GM12878 (cell line): ENCODE results near the gene VCAM1. TPM values are rescaled to one million over a fixed set of nuclear protein-coding genes. Genes with fewer than 3 reads are reported as not detected.

Experiments used
- ATAC-seq: fragments of 200-7000 bp; cut with Tn5 transposase; 3 replicates; pipeline ENCODE4 v1.9.1; 2020; ENCODE audit warnings: mild to moderate bottlenecking, moderate library complexity
- BruUV-seq: library from RNA; stranded (reverse); fragments of 400-500 nt; replicated peaks from 2 replicates; lab custom pipeline; 2021; lab: Mats Ljungman, UMichigan
- CTCF ChIA-PET: fragments of 300-600 bp; sonication (Branson Sonifier 250); formaldehyde crosslinking; extraction: SDS; loops from one replicate; lab custom pipeline; 2021; ENCODE audit warnings: inconsistent platforms; lab: Yijun Ruan, JAX
- POLR2A ChIA-PET: fragments of 350-600 bp; formaldehyde crosslinking; extraction: SDS; loops from one replicate; lab custom pipeline; 2021; ENCODE audit warnings: inconsistent platforms; lab: Charles Lee
- RAD21 ChIA-PET: fragments of 300-600 bp; sonication (Branson Sonifier 250); formaldehyde crosslinking; loops from one replicate; lab custom pipeline; 2023; ENCODE audit warnings: antibody characterized with exemption; ENCODE audit not compliant: unreplicated experiment; lab: Charles Lee
- SMC1A ChIA-PET: fragments of 300-600 bp; sonication (Branson Sonifier 250); formaldehyde crosslinking; loops from one replicate; lab custom pipeline; 2023; ENCODE audit not compliant: unreplicated experiment, uncharacterized antibody; lab: Charles Lee
- DNase-seq: peaks from one replicate; pipeline ENCODE4 v3.0.0-alpha.2; 2011; ENCODE audit warnings: low read depth, low spot score
- FAIRE-seq: peaks from 3 replicates; lab custom pipeline; 2011; peaks lifted over from hg19 to GRCh38; lab: Jason Lieb, UNC
- H2AFZ ChIP-seq: 2 replicates; pipeline ENCODE4 v1.6.0; 2011; ENCODE audit warnings: low read depth, low read length, control low read depth; ENCODE audit not compliant: control insufficient read depth
- H3K27ac ChIP-seq: 2 replicates; pipeline ENCODE4 v1.5.1; 2011; ENCODE audit warnings: control low read depth; ENCODE audit not compliant: control insufficient read depth, insufficient read depth
- H3K27me3 ChIP-seq, 2 experiments: replicated peaks in 1 of 2; 2 replicates each; pipeline versions ENCODE4 v1.6.0 to v1.6.1; 2011; ENCODE audit warnings: low read length in 1 of 2; ENCODE audit not compliant: control insufficient read depth in 2 of 2, insufficient read depth in 2 of 2
- H3K36me3 ChIP-seq, 2 experiments: 2 replicates each; pipeline ENCODE4 v1.5.1; 2011; ENCODE audit warnings: low read length in 1 of 2; ENCODE audit not compliant: control insufficient read depth in 2 of 2, insufficient read depth in 2 of 2
- H3K4me1 ChIP-seq: 2 replicates; pipeline ENCODE4 v1.6.1; 2011; ENCODE audit warnings: mild to moderate bottlenecking, low read length, moderate library complexity, mixed read lengths; ENCODE audit not compliant: control insufficient read depth, insufficient read depth
- H3K4me2 ChIP-seq: 2 replicates; pipeline ENCODE4 v1.6.0; 2011; ENCODE audit warnings: control low read depth; ENCODE audit not compliant: control insufficient read depth, insufficient read depth
- H3K4me3 ChIP-seq: fragments of 200-600 bp; sonication (generic); 2 replicates; pipeline ENCODE4 v1.5.1; 2016
- H3K79me2 ChIP-seq: 2 replicates; pipeline ENCODE4 v1.6.0; 2011; ENCODE audit warnings: low read length; ENCODE audit not compliant: control insufficient read depth, insufficient read depth
- H3K9ac ChIP-seq: 2 replicates; pipeline ENCODE4 v1.8.0; 2011; ENCODE audit warnings: low read length, control low read depth, mixed read lengths; ENCODE audit not compliant: control insufficient read depth, insufficient read depth
- H3K9me3 ChIP-seq: replicated peaks from 3 replicates; pipeline ENCODE4 v1.5.1; 2011; ENCODE audit warnings: mild to moderate bottlenecking, low read length; ENCODE audit not compliant: control insufficient read depth, insufficient read depth
- H4K20me1 ChIP-seq: 2 replicates; pipeline ENCODE4 v1.6.0; 2011; ENCODE audit not compliant: control insufficient read depth, insufficient read depth
- BACH1 ChIP-seq: fragments of 450-650 bp; IDR thresholded peaks from 2 replicates; pipeline ENCODE4 v1.6.1; 2017; ENCODE audit warnings: mild to moderate bottlenecking, borderline replicate concordance
- CHD4 ChIP-seq: fragments of 200-600 bp; sonication (generic); IDR thresholded peaks from 2 replicates; pipeline ENCODE4 v1.6.1; 2016; ENCODE audit warnings: mild to moderate bottlenecking
- EED ChIP-seq: sonication (generic); IDR thresholded peaks from 2 replicates; pipeline ENCODE4 v1.6.1; 2016; ENCODE audit warnings: antibody characterized with exemption, low read depth
- GABPA ChIP-seq: IDR thresholded peaks from 2 replicates; pipeline ENCODE4 v1.6.1; 2014; ENCODE audit warnings: antibody characterized with exemption, low read depth, mild to moderate bottlenecking, inconsistent platforms
- HDAC2 ChIP-seq: fragments of 200-600 bp; sonication (generic); IDR thresholded peaks from 2 replicates; pipeline ENCODE4 v1.6.1; 2017
- HDAC6 ChIP-seq: fragments of 200-600 bp; sonication (generic); IDR thresholded peaks from one replicate; pipeline ENCODE4 v1.8.0; 2017; ENCODE audit warnings: antibody characterized with exemption; ENCODE audit not compliant: unreplicated experiment
- IRF3 ChIP-seq: fragments of 450-650 bp; IDR thresholded peaks from 2 replicates; pipeline ENCODE4 v1.6.1; 2014; ENCODE audit warnings: mild to moderate bottlenecking
- MYC ChIP-seq: IDR thresholded peaks from 2 replicates; pipeline ENCODE4 v1.6.1; 2011; ENCODE audit warnings: mild to moderate bottlenecking, low read length, moderate library complexity, inconsistent platforms; ENCODE audit not compliant: insufficient read depth, insufficient replicate concordance, insufficient read length, severe bottlenecking
- NFXL1 ChIP-seq: fragments of 450-650 bp; IDR thresholded peaks from 2 replicates; pipeline ENCODE4 v1.6.1; 2017; ENCODE audit warnings: antibody characterized with exemption, mild to moderate bottlenecking, borderline replicate concordance
- PML ChIP-seq: IDR thresholded peaks from 2 replicates; pipeline ENCODE4 v1.6.1; 2012; ENCODE audit warnings: low read length, inconsistent platforms
- RB1 ChIP-seq: fragments of 450-650 bp; formaldehyde crosslinking; IDR thresholded peaks from 2 replicates; pipeline ENCODE4 v1.6.1; 2017; ENCODE audit warnings: mild to moderate bottlenecking, borderline replicate concordance
- RBBP5 ChIP-seq: fragments of 200-600 bp; sonication (generic); conservative IDR thresholded peaks from 2 replicates; pipeline ENCODE4 v1.6.1; 2016
- SMC3 ChIP-seq: IDR thresholded peaks from 2 replicates; pipeline ENCODE4 v1.6.1; 2011; ENCODE audit warnings: low read length, improper control_type of control experiment, borderline replicate concordance
- in situ Hi-C: fragments of 300-500 bp; cut with MboI; formaldehyde crosslinking; loops from 9 replicates; pipeline ENCODE4 v1.14.3; 2018; ENCODE audit warnings: mixed read lengths
- intact Hi-C: fragments of 100-400 bp; cut with micrococcal nuclease; formaldehyde crosslinking; loops from one replicate; pipeline ENCODE4 v1.14.2; 2022; ENCODE audit not compliant: unreplicated experiment
- polyA plus RNA-seq, 11 experiments: library from polyadenylated mRNA; depleted of rRNA in 4 of 11; unstranded in 6 of 11; stranded (reverse) in 5 of 11; fragments of >200 nt; fragmentation: Nextera tagmentation in 4 of 11; fragmentation: Illumina TruSeq in 1 of 11; extraction: Ambion mirVana in 4 of 11; extraction: Trizol in 1 of 11; gene quantifications; 1 replicate in 1 of 11; 2 replicates in 10 of 11; pipeline versions ENCODE4 v1.2.1 to v1.2.3, GENCODE V29; 2011 to 2016; ENCODE audit warnings: inconsistent platforms in 2 of 11, missing spikeins in 2 of 11, low read depth in 1 of 11
- total RNA-seq, 4 experiments: library from RNA; depleted of rRNA in 3 of 4; stranded (reverse); fragments of >200 nt in 3 of 4; fragmentation: Illumina TruSeq in 1 of 4; extraction: Trizol in 1 of 4; gene quantifications; 2 replicates each; pipeline versions ENCODE4 v1.2.1 to v1.2.3, GENCODE V29; 2013 to 2021
- TF ChIP-seq, protein P1 (sequence below), 3 experiments: IDR thresholded peaks in 2 of 3; conservative IDR thresholded peaks in 1 of 3; 2 replicates each; pipeline ENCODE4 v1.5.1; 2011; ENCODE audit warnings: low read depth in 3 of 3, low read length in 3 of 3, mild to moderate bottlenecking in 3 of 3, control low read depth in 2 of 3, moderate library complexity in 2 of 3, inconsistent platforms in 1 of 3, mixed read lengths in 1 of 3; ENCODE audit not compliant: control insufficient read depth in 2 of 3, insufficient read depth in 1 of 3; ENCODE audit errors: extremely low read depth in 1 of 3
- TF ChIP-seq, protein P2 (sequence below): IDR thresholded peaks from 2 replicates; pipeline ENCODE4 v1.6.1; 2011; ENCODE audit warnings: borderline replicate concordance, low read depth, mild to moderate bottlenecking, moderate library complexity, mixed read lengths, low read length; ENCODE audit not compliant: insufficient read depth; ENCODE audit errors: extremely low read length
- TF ChIP-seq, protein P3 (sequence below): fragments of 150-350 bp; IDR thresholded peaks from 2 replicates; pipeline ENCODE4 v1.6.1; 2014; ENCODE audit warnings: mild to moderate bottlenecking, low read depth, low read length

VCAM1 gene
- total and polyA plus RNA-seq, 10 of the 15 experiments (the other 5 are each of a cell fraction or from before 2014, with no cell fraction given): 5.0 to 13.6 (median 7.4) TPM

GRCh38 chr1:100720101-100720500, 559 bp downstream of the VCAM1 start (continued):
- TF ChIP-seq CHD4: no peak
- TF ChIP-seq, protein P1, sequence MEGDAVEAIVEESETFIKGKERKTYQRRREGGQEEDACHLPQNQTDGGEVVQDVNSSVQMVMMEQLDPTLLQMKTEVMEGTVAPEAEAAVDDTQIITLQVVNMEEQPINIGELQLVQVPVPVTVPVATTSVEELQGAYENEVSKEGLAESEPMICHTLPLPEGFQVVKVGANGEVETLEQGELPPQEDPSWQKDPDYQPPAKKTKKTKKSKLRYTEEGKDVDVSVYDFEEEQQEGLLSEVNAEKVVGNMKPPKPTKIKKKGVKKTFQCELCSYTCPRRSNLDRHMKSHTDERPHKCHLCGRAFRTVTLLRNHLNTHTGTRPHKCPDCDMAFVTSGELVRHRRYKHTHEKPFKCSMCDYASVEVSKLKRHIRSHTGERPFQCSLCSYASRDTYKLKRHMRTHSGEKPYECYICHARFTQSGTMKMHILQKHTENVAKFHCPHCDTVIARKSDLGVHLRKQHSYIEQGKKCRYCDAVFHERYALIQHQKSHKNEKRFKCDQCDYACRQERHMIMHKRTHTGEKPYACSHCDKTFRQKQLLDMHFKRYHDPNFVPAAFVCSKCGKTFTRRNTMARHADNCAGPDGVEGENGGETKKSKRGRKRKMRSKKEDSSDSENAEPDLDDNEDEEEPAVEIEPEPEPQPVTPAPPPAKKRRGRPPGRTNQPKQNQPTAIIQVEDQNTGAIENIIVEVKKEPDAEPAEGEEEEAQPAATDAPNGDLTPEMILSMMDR (IDR thresholded peaks at IDR 0.05 in 2 of 3, conservative IDR thresholded peaks at IDR 0.05 in 1 of 3; ENCODE audit: control insufficient read depth in 2 of 3, extremely low read depth in 1 of 3, insufficient read depth in 1 of 3, low read depth in 3 of 3, low read length in 3 of 3): no peak

DNA sequence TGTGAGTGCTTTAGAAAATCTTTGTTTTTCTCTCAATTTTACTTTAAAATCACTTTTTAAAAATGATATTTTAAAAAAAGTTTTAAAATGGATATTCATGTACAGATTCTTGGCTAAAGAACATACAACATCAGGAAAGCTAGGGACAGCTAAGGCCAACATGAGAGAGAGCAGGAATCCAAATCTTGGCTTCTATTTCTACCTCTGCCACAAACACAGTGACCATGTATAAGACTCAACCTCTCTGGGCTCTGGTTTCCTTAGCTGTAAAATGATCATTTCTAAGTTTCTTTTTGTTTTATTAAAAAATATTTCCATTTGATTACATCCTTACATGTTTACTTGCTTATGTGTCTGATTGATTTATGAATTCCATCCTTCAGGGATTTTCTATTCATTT, 1.2 kb downstream of the VCAM1 start:
- H3K36me3 ChIP-seq: no peaks in the 10 kb centered on the region
- ChIA-PET CTCF (interaction anchor here (1.1 to 1.2 kb wide), 3 partner anchors 19 to 257 kb away, joined by 3 read pairs; no protein-coding TSS in a partner anchor), POLR2A (interaction anchor here (0.5 to 1.5 kb wide), 4 partner anchors 8 to 869 kb away, joined by 4 to 7 read pairs (median 4); no protein-coding TSS in a partner anchor), RAD21 (interaction anchor here (1.4 to 1.7 kb wide), 3 partner anchors 9 to 148 kb away, joined by 4 to 5 read pairs (median 4); no protein-coding TSS in a partner anchor), SMC1A (interaction anchor here (0.9 to 3.5 kb wide), 12 partner anchors 8 to 111 kb away, joined by 3 to 8 read pairs (median 6); no protein-coding TSS in a partner anchor)
- no peaks in the 10 kb centered on the region for H3K9me3 ChIP-seq
- in situ Hi-C loops (no loop called here), intact Hi-C loops (loop anchor here (5.0 to 10.0 kb wide), 2 partner anchors 108 to 256 kb away; no protein-coding TSS in a partner anchor)
- H3K27me3 ChIP-seq: no peaks in the 10 kb centered on the region
- no peak for DNase-seq
- ATAC-seq: peak; percentile 32; the same call in 2 of the 3 replicates
- no peak overlapping the region for H3K9ac ChIP-seq
- no peaks in the 10 kb centered on the region; the same call in 1 of the 2 replicates for H3K79me2 ChIP-seq
- H2AFZ ChIP-seq: no peak overlapping the region
- no peaks in the 10 kb centered on the region for H4K20me1 ChIP-seq
- 0 out of 2 replicates have a peak overlapping the region, but pooled peaks have one; percentile 46 for H3K4me3 ChIP-seq
- no TSS peak for BruUV-seq
- no peak for FAIRE-seq
- TF ChIP-seq, protein P2, sequence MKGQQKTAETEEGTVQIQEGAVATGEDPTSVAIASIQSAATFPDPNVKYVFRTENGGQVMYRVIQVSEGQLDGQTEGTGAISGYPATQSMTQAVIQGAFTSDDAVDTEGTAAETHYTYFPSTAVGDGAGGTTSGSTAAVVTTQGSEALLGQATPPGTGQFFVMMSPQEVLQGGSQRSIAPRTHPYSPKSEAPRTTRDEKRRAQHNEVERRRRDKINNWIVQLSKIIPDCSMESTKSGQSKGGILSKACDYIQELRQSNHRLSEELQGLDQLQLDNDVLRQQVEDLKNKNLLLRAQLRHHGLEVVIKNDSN: no peak
- TF ChIP-seq RBBP5 (no peak), BACH1 (no peak), IRF3 (no peak), RB1 (no peak), PML (no peak), NFXL1 (no peak), GABPA (no peak), HDAC2 (no peak), EED (no peak), MYC (no peak), SMC3 (no peak), HDAC6 (no peak)
- TF ChIP-seq, protein P3, sequence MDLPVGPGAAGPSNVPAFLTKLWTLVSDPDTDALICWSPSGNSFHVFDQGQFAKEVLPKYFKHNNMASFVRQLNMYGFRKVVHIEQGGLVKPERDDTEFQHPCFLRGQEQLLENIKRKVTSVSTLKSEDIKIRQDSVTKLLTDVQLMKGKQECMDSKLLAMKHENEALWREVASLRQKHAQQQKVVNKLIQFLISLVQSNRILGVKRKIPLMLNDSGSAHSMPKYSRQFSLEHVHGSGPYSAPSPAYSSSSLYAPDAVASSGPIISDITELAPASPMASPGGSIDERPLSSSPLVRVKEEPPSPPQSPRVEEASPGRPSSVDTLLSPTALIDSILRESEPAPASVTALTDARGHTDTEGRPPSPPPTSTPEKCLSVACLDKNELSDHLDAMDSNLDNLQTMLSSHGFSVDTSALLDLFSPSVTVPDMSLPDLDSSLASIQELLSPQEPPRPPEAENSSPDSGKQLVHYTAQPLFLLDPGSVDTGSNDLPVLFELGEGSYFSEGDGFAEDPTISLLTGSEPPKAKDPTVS: no peak
- no peak overlapping the region for H3K4me2 ChIP-seq
- H3K27ac ChIP-seq: no peak overlapping the region
- no peaks in the 10 kb centered on the region for H3K4me1 ChIP-seq
